ENCODE results near the gene SPATA25.

The SPATA25 gene

GRCh38 chr20:45836841-45837240, 50.6 kb downstream of the SPATA25 start:
- no peak for DNase-seq (ENCODE audit: low read depth in 2 of 2)

All from stimulated activated CD8-positive, alpha-beta memory T cell treated with anti-CD3 and anti-CD28 coated beads, Interleukin-7, amount 100 ng/mL, for 1 hour (primary cell).